LNCaP clone FGC (cell line): ENCODE data around the gene CADPS.

Experiments used
- DNase-seq: peaks from one replicate; pipeline ENCODE4 v3.0.0-alpha.2; 2011; ENCODE audit warnings: low read depth
- H3K4me3 ChIP-seq: 2 replicates; pipeline ENCODE4 v1.5.1; 2011; ENCODE audit warnings: mild to moderate bottlenecking, low read depth, low read length, control low read depth
- TF ChIP-seq, protein P1 (sequence below): IDR thresholded peaks from 2 replicates; pipeline ENCODE4 v1.5.1; 2012; ENCODE audit warnings: mild to moderate bottlenecking; ENCODE audit not compliant: control insufficient read depth, insufficient read depth; ENCODE audit errors: extremely low read depth

The CADPS gene

DNA sequence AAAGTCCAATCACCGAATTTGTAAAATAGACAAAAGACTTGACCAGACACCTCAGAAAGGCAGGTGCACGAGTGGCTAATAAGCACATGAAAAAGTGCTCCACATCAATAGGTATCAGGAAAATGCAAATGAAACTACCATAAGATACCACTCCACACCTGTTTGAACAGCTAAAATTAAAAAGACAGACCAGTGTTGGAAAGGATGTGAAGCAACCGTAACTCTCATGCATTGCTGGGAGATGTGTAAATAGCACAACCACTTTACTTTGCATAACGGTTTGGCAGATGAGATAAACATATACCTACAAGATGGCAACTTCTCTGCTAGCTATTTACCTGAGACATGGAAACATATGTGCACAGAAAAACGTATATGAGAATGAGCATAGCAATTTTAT lies 56.9 kb downstream of the CADPS start:
- no peak for DNase-seq
- TF ChIP-seq, protein P1, sequence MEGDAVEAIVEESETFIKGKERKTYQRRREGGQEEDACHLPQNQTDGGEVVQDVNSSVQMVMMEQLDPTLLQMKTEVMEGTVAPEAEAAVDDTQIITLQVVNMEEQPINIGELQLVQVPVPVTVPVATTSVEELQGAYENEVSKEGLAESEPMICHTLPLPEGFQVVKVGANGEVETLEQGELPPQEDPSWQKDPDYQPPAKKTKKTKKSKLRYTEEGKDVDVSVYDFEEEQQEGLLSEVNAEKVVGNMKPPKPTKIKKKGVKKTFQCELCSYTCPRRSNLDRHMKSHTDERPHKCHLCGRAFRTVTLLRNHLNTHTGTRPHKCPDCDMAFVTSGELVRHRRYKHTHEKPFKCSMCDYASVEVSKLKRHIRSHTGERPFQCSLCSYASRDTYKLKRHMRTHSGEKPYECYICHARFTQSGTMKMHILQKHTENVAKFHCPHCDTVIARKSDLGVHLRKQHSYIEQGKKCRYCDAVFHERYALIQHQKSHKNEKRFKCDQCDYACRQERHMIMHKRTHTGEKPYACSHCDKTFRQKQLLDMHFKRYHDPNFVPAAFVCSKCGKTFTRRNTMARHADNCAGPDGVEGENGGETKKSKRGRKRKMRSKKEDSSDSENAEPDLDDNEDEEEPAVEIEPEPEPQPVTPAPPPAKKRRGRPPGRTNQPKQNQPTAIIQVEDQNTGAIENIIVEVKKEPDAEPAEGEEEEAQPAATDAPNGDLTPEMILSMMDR = no peak
- H3K4me3 ChIP-seq = no peak overlapping the region

DNA sequence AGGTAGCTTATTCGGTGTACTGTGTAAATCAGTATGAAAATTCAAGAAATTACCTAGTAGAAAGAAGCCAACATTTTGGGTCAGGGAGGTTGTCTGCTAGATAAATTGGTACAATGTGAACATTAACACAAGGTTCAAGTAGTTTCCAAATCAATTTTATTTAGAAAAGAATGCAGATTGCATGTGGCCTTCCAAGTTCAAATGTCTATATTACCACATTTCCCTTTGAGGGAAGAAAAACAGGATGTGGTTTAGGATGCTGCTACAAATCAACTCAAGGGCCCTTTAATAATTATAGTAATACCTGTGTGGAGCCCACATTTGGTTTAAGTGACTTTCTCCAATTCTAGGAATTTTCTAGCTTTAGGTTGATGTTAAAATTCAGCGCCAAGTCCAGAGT lies 57.5 kb downstream of the CADPS start:
- no peak overlapping the region for H3K4me3 ChIP-seq
- TF ChIP-seq, protein P1 = no peak
- no peak for DNase-seq

DNA sequence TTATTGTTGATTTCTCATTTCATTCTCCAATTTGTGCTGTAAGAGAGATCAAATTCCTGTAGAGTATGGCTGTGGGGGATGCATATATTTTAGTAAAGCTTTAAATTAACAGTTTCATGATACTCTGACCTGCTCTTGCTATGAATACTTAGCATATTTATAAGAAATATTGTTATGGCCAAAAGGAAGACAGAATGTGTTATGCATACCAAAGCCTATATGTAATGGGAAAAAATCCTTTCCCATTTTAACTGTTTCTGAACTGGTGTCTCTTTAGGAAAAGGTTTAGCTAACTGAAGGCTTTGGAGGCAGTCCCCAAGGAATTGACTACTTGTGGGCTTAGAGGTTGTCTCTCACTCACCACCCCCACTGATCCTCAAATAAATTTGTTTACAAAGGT lies 59.2 kb downstream of the CADPS start:
- DNase-seq = no peak
- TF ChIP-seq, protein P1 = no peak
- no peak overlapping the region for H3K4me3 ChIP-seq

DNA sequence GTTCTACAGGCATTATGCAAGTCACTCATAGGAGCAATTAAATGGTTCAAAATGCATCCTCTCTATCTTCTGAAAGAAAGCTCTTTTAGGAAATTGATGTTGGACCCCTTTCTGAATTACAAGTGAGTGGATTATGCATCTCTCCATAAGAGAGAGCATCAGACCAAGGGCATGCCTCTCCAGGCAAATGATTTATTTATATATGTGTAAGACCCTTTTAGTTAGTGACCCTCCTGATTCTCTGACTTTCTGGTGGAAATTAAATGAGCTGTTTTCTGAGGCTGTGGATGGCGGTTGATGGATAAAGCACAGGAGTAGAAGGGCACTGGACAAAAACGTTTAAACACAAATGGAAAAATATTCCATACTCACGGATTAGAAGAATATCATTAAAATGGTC lies 62.6 kb downstream of the CADPS start:
- DNase-seq = no peak
- H3K4me3 ChIP-seq = no peak overlapping the region
- TF ChIP-seq, protein P1 = no peak

DNA sequence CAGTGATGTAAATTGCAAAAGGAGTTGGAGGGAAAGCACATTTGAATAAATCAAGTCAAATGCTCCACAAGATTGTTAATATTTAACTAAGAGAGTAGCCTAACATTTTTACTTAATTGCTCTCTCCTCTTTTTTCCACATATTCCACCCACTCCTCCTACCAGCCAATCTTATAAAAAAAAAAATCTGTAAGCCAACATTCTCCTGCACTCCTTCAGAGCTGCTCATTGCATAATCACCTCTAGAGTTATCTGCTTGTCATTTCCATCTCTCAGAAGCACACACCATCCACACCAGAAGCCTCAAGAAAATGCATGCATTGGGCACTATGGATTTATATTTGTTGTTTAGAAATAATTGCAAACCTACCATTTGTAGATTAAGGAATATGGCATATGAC lies 64.1 kb downstream of the CADPS start:
- no peak overlapping the region for H3K4me3 ChIP-seq

DNA sequence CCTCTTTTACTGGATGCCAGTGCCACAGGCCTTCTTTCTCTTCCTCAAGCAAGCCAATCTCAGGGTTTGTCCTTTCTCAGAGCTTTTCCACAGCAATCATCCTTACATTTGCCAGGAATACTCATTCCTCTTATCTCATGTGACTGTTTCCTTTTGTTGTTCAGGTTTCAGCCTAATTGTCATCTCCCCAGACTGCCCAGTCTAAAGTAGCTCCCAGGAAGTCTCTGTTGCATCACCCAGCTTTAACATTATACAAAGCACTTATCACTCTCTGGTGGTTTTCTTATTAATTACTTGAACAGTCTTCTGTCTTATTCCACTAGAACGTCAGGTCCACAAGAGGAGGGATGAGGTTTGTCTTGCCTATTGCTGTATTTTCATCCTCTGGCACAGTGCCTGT lies 65.8 kb downstream of the CADPS start:
- DNase-seq = no peak
- no peak overlapping the region for H3K4me3 ChIP-seq
- TF ChIP-seq, protein P1 = no peak

More for the DNA sequence above, 64.1 kb downstream of the CADPS start:
- TF ChIP-seq, protein P1 = no peak
- DNase-seq = no peak

DNA sequence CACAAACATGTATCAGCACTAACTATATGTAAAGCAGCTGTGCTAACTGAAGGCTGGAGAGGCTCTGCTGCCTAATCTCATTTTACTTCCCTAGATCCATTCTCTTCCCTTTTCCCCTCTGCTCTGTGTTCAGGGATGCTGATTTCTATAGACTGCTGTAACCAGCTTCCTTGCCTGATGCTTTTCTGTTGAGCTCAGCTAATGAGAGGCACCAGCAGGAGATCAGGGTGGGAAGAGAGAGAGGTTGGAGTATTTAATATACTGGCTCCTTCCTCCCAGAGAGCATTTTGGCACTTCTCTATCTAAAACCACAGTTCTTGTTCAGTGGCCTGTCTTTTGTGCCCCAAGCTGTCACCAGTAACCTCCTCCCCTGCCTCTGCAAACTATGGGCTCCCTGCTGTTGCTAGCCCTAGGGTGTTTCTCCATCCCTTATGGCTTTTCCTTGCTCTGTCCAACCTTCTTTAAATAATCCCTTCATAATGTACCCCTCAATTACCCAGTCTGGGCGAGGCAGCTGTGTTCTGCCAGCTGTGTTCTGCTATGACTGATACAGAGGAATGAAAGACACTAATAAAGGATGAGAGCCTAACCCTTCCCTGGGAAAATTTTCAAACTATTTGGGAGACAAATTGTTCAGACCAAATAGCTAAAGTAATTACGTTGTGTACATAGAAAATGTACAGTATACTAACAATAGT lies 69.5 kb downstream of the CADPS start:
- H3K4me3 ChIP-seq = no peak overlapping the region
- TF ChIP-seq, protein P1 = no peak
- DNase-seq = no peak
